Epithelial cell of esophagus (primary cell): Measurements from ENCODE around the gene TAF4B.

Source experiments
- DNase-seq: peaks from one replicate; pipeline ENCODE4 v3.0.0; 2010; ENCODE audit warnings: low read depth
- H3K4me3 ChIP-seq: 2 replicates; pipeline ENCODE4 v1.5.1; 2011; ENCODE audit warnings: mild to moderate bottlenecking, low read length, control low read depth
- TF ChIP-seq, protein P1 (sequence below): IDR thresholded peaks from 2 replicates; pipeline ENCODE4 v1.5.1; 2011; ENCODE audit warnings: low read depth, mild to moderate bottlenecking, low read length, control low read depth, inconsistent platforms; ENCODE audit not compliant: insufficient read depth; ENCODE audit errors: missing control alignments

Gene TAF4B

DNA sequence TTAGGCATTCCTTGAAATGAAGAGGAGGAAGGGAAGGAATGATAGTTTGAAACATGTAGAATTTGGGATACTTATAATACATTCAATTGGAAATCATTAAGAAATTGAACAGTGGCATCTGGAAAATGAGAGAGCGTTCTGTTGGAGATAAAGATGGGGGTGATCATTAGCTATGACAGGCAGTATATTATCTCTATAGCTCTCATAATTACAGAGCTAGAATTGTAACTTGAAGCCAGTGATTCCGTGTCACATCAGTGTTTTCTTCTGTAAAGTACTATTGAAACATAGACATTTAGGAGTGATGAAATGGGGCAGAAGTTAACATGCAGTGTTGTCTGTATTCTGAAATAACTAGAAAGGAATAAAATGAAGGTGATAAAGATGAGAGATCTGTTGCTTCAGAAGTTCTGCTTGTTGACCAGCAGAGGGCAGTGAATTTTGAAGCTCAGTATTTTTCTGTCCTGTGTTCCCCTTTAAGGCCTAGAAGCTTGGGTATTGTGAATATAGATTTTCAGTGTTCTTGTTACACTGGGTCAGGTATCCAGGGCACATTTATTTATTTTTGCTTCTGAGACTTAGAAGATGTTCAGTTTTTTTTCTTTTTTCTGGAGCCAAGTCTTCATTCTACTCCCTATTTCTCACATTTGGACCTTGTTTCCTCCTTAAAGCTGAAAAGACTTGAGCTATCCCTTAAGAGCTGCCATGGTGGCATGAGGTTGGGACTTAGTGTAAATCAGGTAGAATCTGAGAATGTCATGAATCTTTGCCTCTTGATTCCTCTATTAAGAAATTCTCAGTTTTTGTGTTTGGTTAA, 157.4 kb downstream of the TAF4B start:
- peak; percentile 60 for DNase-seq
- TF ChIP-seq, protein P1, sequence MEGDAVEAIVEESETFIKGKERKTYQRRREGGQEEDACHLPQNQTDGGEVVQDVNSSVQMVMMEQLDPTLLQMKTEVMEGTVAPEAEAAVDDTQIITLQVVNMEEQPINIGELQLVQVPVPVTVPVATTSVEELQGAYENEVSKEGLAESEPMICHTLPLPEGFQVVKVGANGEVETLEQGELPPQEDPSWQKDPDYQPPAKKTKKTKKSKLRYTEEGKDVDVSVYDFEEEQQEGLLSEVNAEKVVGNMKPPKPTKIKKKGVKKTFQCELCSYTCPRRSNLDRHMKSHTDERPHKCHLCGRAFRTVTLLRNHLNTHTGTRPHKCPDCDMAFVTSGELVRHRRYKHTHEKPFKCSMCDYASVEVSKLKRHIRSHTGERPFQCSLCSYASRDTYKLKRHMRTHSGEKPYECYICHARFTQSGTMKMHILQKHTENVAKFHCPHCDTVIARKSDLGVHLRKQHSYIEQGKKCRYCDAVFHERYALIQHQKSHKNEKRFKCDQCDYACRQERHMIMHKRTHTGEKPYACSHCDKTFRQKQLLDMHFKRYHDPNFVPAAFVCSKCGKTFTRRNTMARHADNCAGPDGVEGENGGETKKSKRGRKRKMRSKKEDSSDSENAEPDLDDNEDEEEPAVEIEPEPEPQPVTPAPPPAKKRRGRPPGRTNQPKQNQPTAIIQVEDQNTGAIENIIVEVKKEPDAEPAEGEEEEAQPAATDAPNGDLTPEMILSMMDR, result peak; percentile 83
- no peak overlapping the region for H3K4me3 ChIP-seq

DNA sequence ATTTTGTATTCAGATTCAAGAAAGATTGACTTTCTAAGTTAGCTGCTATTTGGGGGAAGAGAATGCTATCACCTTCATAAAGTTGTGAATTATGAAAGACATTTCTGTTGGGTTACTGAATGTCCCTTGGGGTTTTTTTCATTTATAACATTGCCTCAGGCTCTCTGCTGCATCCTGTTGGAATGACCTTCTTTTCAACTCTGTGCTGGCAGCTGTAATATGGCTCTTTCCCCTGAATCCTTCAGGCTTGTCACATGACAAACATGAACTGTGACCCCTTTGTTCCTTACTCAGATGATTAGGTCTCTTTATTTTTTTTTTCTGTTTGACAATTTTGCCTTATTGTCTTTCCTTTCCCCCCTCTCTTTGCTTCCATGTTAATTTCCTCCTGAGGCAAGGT, 159.8 kb downstream of the TAF4B start:
- TF ChIP-seq, protein P1, result no peak
- no peak overlapping the region for H3K4me3 ChIP-seq
- peak; percentile 26 for DNase-seq

DNA sequence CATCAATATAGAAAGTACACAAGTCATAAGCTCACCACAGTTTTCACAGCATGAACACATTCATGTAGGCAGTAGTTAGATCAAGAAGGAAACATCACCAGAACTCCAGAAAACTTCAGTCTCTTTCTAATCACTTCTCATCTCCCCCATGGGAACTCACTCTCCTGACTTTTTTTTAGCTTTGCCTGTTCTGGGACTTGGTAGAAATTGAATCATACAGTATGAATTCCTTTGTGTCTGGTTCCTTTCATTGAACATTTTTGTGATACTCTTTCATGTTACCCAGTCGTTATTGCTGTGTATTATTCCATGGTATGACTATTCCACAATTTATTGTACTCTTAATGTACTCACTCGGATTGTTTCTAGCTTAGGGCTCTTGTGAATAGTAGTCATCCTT, 160.2 kb downstream of the TAF4B start:
- DNase-seq, result no peak
- TF ChIP-seq, protein P1, result no peak

DNA sequence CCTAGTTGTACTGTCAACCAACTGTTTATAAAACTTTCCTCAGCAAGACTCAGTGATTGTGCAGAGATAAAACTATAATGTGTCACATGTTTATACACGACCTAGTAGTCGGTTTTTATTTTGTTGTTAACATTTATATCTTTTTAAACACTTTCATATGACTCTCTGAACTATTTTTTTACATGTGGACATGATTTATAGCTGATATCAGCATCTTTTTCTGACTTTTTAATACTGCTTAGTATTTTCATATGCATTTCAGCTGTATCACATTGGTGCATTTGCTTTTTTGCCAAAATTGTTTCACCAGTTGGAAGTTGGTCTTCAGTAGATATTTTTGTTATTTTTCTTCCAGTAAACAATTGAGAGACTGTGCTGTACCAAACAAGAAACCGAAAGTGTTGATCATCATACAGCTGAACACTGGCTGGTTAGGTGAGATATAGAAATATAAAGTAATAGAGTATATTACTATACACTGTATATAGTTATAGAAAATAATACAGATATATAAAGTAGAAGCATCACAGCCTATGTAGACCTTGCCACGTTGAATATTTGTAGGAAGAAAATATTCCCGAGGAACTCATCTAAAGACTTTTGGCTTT, 167.9 kb downstream of the TAF4B start:
- TF ChIP-seq, protein P1, result no peak
- H3K4me3 ChIP-seq, result no peak overlapping the region
- DNase-seq, result no peak

More for the DNA sequence above, 160.2 kb downstream of the TAF4B start:
- H3K4me3 ChIP-seq, result no peak overlapping the region

DNA sequence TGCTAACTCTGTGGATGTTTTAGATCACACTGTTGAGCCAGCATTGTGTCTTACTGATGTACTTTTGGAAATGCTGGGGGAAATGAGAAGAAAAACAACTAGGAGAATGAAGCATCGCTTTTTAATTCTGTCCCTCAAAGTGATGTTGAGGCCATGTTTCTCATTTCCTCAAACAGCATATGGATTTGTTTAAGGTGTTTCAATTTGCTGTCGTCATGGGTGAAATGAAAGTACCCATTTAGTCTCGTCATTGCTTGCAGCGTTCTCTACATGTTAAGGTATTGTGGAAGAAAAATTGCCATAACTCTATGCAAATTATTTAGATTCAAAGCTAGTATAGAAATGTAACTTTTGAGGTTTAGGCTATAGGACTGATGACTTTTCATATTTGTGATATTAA, 170.8 kb downstream of the TAF4B start:
- H3K4me3 ChIP-seq, result no peak overlapping the region
- DNase-seq, result no peak
- TF ChIP-seq, protein P1, result no peak

DNA sequence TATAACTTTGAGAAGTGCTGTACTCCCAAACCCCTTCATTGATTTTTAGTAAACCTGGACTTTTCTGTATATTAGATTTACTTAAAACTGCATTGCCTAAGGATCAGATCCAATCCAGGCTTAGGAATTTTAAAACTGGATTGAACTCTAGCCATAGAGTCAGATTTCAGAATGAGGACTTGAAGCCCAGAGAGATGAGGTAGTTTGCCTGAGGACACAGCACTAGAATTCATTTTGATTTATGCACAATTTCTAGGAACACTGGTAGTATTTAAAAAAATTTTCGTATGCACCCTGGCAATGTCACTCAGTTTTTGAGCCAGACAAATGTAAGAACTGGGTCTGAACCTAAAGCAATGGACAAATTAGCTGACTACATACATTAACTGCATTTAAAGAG, 177.2 kb downstream of the TAF4B start:
- TF ChIP-seq, protein P1, result no peak
- no peak for DNase-seq
- H3K4me3 ChIP-seq, result no peak overlapping the region
